HL-60 (cell line): ENCODE measurements around the gene ATF6.

Experiments used
- DNase-seq, 2 experiments: peaks; one replicate each; pipeline ENCODE4 v3.0.0-alpha.2; 2010 to 2020; ENCODE audit warnings: low read depth in 1 of 2, low spot score in 1 of 2
- H3K27ac ChIP-seq: fragments of 250-450 bp; sonication (Bioruptor Pico); replicated peaks from 2 replicates; pipeline ENCODE4 v1.5.1; 2020; ENCODE audit warnings: mild to moderate bottlenecking, moderate library complexity
- H3K27me3 ChIP-seq: fragments of 250-450 bp; sonication (Bioruptor Pico); 2 replicates; pipeline ENCODE4 v1.5.1; 2021; ENCODE audit warnings: mild to moderate bottlenecking, moderate library complexity; ENCODE audit not compliant: insufficient read depth, poor library complexity, severe bottlenecking
- H3K4me3 ChIP-seq: replicated peaks from 2 replicates; pipeline ENCODE4 v1.5.1; 2011; ENCODE audit warnings: mild to moderate bottlenecking, control low read depth, low read length; ENCODE audit not compliant: insufficient read depth
- GABPA ChIP-seq: IDR thresholded peaks from 2 replicates; pipeline ENCODE4 v1.6.1; 2012; ENCODE audit warnings: low read depth
- POLR2AphosphoS5 ChIP-seq: IDR thresholded peaks from 2 replicates; pipeline ENCODE4 v1.6.1; 2012; ENCODE audit warnings: low read depth
- SPI1 ChIP-seq: IDR thresholded peaks from 2 replicates; pipeline ENCODE4 v1.6.1; 2012; ENCODE audit warnings: low read depth, mild to moderate bottlenecking, borderline replicate concordance
- TF ChIP-seq, protein P1 (sequence below): IDR thresholded peaks from 2 replicates; pipeline ENCODE4 v1.6.1; 2012; ENCODE audit warnings: low read depth; ENCODE audit not compliant: insufficient replicate concordance
- TF ChIP-seq, protein P2 (sequence below): IDR thresholded peaks from one replicate; pipeline ENCODE4 v1.5.1; 2011; ENCODE audit warnings: low read length, control low read depth, inconsistent platforms; ENCODE audit not compliant: insufficient read depth

Gene ATF6

DNA sequence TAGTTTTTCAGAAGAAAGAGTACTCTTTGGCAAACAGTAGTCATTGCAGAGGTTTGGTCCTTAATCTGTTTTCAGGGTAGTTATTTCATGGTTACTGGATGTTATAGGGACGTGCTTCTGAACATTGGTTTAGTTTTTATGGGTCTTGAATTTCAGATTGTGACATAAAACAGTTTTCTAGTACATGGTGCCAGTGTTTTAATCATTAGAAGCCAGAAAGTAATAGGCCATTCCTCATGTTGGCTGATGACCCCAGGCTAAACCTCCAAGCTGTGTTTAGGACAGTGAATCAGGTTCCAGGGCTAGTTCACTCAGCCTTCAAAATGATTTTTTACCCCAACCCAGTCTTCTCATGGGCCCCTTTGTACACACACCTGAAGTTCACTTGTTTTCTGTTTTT, 184.3 kb downstream of the ATF6 start:
- H3K27me3 ChIP-seq: no peaks in the 10 kb centered on the region
- no peak overlapping the region for H3K27ac ChIP-seq
- H3K4me3 ChIP-seq: no peak overlapping the region
- DNase-seq: no peak
- no peak for TF ChIP-seq SPI1

DNA sequence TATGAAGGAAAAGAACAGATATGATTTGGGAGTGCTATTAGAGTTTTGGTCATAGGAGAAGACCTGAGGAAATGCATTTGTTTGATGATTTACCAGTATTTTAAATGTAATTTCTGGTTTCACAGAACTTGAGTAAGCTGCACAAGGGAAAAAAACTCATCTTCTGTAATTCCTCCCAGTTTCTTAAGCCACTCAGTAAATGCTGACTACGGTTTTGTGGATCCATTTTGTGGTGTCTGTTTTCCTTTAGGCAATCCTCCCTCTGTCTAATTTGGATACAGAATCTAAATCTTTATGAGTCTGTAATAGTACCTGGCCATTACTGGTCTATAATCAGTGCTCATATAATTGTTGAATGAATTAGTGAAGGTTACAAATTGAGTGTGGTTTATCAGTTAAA, 185.5 kb downstream of the ATF6 start:
- no peak overlapping the region for H3K27ac ChIP-seq
- no peak for DNase-seq
- H3K27me3 ChIP-seq: no peaks in the 10 kb centered on the region
- no peak overlapping the region for H3K4me3 ChIP-seq
- TF ChIP-seq SPI1 (no peak), GABPA (no peak), POLR2AphosphoS5 (no peak)
- TF ChIP-seq, protein P1, sequence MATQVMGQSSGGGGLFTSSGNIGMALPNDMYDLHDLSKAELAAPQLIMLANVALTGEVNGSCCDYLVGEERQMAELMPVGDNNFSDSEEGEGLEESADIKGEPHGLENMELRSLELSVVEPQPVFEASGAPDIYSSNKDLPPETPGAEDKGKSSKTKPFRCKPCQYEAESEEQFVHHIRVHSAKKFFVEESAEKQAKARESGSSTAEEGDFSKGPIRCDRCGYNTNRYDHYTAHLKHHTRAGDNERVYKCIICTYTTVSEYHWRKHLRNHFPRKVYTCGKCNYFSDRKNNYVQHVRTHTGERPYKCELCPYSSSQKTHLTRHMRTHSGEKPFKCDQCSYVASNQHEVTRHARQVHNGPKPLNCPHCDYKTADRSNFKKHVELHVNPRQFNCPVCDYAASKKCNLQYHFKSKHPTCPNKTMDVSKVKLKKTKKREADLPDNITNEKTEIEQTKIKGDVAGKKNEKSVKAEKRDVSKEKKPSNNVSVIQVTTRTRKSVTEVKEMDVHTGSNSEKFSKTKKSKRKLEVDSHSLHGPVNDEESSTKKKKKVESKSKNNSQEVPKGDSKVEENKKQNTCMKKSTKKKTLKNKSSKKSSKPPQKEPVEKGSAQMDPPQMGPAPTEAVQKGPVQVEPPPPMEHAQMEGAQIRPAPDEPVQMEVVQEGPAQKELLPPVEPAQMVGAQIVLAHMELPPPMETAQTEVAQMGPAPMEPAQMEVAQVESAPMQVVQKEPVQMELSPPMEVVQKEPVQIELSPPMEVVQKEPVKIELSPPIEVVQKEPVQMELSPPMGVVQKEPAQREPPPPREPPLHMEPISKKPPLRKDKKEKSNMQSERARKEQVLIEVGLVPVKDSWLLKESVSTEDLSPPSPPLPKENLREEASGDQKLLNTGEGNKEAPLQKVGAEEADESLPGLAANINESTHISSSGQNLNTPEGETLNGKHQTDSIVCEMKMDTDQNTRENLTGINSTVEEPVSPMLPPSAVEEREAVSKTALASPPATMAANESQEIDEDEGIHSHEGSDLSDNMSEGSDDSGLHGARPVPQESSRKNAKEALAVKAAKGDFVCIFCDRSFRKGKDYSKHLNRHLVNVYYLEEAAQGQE: no peak
- TF ChIP-seq, protein P2, sequence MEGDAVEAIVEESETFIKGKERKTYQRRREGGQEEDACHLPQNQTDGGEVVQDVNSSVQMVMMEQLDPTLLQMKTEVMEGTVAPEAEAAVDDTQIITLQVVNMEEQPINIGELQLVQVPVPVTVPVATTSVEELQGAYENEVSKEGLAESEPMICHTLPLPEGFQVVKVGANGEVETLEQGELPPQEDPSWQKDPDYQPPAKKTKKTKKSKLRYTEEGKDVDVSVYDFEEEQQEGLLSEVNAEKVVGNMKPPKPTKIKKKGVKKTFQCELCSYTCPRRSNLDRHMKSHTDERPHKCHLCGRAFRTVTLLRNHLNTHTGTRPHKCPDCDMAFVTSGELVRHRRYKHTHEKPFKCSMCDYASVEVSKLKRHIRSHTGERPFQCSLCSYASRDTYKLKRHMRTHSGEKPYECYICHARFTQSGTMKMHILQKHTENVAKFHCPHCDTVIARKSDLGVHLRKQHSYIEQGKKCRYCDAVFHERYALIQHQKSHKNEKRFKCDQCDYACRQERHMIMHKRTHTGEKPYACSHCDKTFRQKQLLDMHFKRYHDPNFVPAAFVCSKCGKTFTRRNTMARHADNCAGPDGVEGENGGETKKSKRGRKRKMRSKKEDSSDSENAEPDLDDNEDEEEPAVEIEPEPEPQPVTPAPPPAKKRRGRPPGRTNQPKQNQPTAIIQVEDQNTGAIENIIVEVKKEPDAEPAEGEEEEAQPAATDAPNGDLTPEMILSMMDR: no peak

DNA sequence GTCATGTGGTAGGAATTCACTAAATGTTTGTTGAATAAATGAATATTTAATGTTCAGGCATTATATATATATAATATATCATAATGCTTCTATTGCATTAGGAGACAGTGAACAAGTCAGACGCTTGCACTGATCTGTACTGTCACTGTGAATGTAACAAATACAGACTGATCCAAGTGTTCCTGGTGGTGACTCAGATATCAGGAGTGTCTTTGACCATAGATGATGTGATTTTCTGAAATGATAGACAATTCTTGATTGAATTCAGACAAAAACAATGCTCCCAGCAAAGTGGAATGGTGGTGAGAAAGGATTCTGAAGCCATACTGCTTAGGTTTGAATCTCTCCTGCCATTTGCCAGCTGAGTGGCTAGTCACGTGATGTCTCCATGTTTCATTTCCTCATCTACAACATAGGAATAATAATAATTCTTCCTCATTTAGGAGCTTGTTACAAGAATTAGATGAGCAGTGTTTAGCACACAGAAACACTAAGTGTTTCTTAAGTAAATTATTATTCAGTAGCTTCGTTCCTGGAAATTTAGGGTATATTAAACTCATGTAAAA, 186.6 kb downstream of the ATF6 start:
- H3K4me3 ChIP-seq: no peak overlapping the region
- no peak for TF ChIP-seq GABPA
- TF ChIP-seq, protein P2: no peak
- TF ChIP-seq SPI1: no peak
- TF ChIP-seq, protein P1: no peak
- no peak for TF ChIP-seq POLR2AphosphoS5
- no peaks in the 10 kb centered on the region for H3K27me3 ChIP-seq
- DNase-seq: no peak
- no peak overlapping the region for H3K27ac ChIP-seq

DNA sequence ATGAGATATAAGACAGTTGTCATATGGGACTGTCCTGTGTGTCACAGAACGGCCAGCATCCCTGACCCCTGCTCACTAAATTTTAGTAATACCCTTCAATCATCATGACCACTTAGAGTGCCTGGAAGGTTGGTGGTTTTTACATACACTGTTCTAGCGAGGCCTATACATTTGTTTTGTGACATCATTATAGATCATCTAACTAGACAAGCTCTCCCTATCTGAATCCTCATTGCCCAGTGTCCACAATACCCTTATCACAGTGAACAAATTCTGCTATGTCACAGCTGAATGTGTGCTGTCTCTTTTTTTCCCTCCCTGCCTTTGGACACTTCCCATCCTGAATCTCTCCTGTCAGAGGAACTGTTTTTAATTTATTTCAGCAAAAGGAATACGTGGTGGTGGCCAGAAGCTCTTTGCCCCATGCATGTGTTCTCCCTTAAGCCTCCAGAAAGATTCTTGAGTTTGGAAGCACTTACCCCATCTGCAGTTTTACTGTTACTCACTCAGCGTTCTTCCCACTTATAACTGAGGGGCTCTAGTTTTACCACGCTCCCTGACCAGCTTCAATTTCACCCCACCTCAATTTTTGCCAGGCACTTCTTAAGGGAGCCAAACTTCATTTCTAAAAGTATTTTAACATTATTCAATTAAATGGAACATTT, 187.3 kb downstream of the ATF6 start:
- H3K4me3 ChIP-seq: no peak overlapping the region
- TF ChIP-seq, protein P1: no peak
- no peak for TF ChIP-seq GABPA
- TF ChIP-seq, protein P2: no peak
- TF ChIP-seq SPI1: no peak
- no peak for TF ChIP-seq POLR2AphosphoS5
- no peaks in the 10 kb centered on the region for H3K27me3 ChIP-seq
- no peak for DNase-seq
- H3K27ac ChIP-seq: no peak overlapping the region
